Glomerular endothelial cell (primary cell): ENCODE data around the gene CCDC116. TPM values are rescaled to one million over a fixed set of nuclear protein-coding genes. Genes with fewer than 3 reads are reported as not detected.
A peak's percentile ranks its signal among the peaks of the same experiment; 100 is the strongest.
"Not testable (repeated sequence)": the region's sequence is repeated elsewhere in the genome, so short reads cannot be mapped to it uniquely, and the experiment has no call there.

Experiments used
- DNase-seq: peaks from one replicate; pipeline ENCODE4 v3.0.0-alpha.2; 2011; ENCODE audit warnings: low read depth, low spot score; ENCODE audit errors: extremely low read depth
- total RNA-seq: library from RNA; depleted of rRNA; stranded (reverse); fragments of >200 nt; gene quantifications from 2 replicates; pipeline ENCODE4 v1.2.3, GENCODE V29; 2015

The CCDC116 gene
- total RNA-seq, 1 donor from 2014 or later, result 0.35 TPM

- no peak for DNase-seq
These were observed 1.5 kb upstream of the CCDC116 start for GRCh38 chr22:21631025-21631424.

- no peak for DNase-seq
These were observed 371 bp downstream of the CCDC116 start for GRCh38 chr22:21632931-21633330.

GRCh38 chr22:21633481-21633880 is 921 bp downstream of the CCDC116 start:
- no peak for DNase-seq

GRCh38 chr22:21634081-21634480 is 1.5 kb downstream of the CCDC116 start:
- DNase-seq, result no peak

GRCh38 chr22:21634844-21635243 is 2.3 kb downstream of the CCDC116 start:
- no peak for DNase-seq

- no peak for DNase-seq
These were observed 3.4 kb downstream of the CCDC116 start for GRCh38 chr22:21635771-21636510.

- DNase-seq, result no peak
These were observed 4.2 kb downstream of the CCDC116 start for GRCh38 chr22:21636629-21637218.

GRCh38 chr22:21637450-21637849 is 4.9 kb downstream of the CCDC116 start:
- not testable (repeated sequence) for DNase-seq

- no peak for DNase-seq
These were observed 6.8 kb downstream of the CCDC116 start for GRCh38 chr22:21639359-21639758.

GRCh38 chr22:21640810-21641209 is 8.2 kb downstream of the CCDC116 start:
- DNase-seq, result no peak

GRCh38 chr22:21641417-21641788 is 8.8 kb downstream of the CCDC116 start:
- DNase-seq, result no peak

GRCh38 chr22:21641789-21642583 is 9.4 kb downstream of the CCDC116 start, which contains the start of gene SDF2L1:
SDF2L1 (plus strand) TSS chr22:21642302; CDS start chr22:21642337, 35 bp downstream.
- peak; percentile 88 for DNase-seq

GRCh38 chr22:21642584-21643448 is 10.3 kb downstream of the CCDC116 start:
- DNase-seq, result no peak

- DNase-seq, result no peak
These were observed 11.2 kb downstream of the CCDC116 start for GRCh38 chr22:21643533-21644357.

- DNase-seq, result not testable (repeated sequence)
These were observed 13.0 kb downstream of the CCDC116 start for GRCh38 chr22:21645513-21645912.

GRCh38 chr22:21646608-21647590 is 14.3 kb downstream of the CCDC116 start:
- DNase-seq, result no peak

- DNase-seq, result no peak
These were observed 17.7 kb downstream of the CCDC116 start for GRCh38 chr22:21650280-21650679.

- DNase-seq, result no peak
These were observed 18.4 kb downstream of the CCDC116 start for GRCh38 chr22:21650823-21651520.
